CD4-positive, alpha-beta T cell treated with Interleukin-15 for 4 hours (primary cell): Measurements from ENCODE around the gene ATP8B4.

ENCODE experiments used
- DNase-seq: peaks from one replicate; pipeline ENCODE4 v3.0.0-alpha.2; 2020; ENCODE audit warnings: low spot score

The ATP8B4 gene

DNA sequence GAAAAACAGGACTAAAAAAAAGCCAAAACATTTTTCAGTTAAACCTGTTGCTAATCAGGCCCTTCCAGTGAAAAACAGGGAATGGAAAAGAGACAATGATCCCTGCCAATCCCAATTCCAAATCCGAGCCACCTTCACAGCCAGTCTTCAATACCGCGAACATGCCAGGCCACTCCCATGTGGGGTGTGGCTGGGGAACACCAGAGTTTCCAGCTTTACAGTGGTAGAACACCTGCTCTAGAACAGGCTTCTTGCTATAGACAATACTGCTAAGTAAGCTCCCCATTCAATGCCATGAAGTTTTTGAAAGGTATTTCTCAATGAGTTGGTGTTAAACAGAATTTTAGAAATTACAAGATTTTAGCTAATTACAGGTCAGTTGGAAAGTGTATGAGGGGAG, 228.3 kb downstream of the ATP8B4 start:
- DNase-seq: no peak

GRCh38 chr15:49889536-49889935, 229.5 kb downstream of the ATP8B4 start:
- no peak for DNase-seq

DNA sequence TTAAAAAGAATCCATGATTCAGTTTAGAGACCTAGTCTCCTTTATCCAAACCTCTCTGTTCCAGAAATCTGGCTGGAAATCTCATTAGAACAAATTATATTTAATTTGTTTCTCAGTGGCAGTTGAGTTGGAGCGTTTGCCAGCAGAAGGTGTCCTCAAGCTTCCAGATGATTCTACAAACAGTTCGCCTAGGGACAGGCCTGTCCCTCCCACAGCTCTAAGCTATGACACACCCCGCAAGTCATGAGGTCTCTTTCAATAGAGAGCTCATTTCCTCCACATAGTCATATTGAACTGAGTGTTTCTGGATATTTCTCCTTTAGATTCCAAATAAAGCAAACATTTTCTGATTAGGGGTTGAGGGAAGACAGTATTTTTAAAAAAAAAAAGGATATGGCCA, 230.3 kb downstream of the ATP8B4 start:
- no peak for DNase-seq

- no peak for DNase-seq
Observed at GRCh38 chr15:49888323-49888693, 230.7 kb downstream of the ATP8B4 start.

DNA sequence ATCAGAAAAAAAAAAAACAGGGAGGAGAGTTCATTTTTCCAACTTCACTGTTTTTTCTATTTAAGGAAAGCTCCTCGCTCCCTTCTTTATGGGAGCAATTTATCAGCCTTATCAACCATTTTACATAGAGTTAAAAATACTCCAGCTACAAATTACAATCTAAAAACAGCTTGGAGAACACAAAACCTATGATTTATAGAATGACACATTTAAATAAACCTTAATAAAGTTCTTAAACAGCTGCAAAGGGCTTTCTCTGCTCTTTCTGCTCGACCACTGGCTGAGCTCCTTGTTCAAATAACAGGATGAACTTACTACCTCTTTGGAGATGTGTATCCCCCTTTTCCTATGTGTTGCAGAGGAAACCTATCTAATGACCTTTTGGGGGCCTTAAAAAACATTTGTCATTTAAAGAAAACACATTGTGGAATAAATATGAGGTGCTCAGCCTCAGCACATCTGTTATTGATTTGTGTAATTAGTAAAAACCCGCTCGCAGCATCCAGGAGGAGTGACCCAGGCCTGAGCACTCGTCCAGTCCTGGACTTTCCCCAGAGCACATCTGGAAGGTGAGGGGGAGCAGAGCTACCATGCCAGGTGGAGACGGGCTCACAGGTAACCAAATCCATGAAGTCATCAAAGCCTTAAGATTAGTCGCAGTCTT, 231.2 kb downstream of the ATP8B4 start:
- DNase-seq: no peak

GRCh38 chr15:49883121-49883520, 235.9 kb downstream of the ATP8B4 start:
- DNase-seq: no peak

DNA sequence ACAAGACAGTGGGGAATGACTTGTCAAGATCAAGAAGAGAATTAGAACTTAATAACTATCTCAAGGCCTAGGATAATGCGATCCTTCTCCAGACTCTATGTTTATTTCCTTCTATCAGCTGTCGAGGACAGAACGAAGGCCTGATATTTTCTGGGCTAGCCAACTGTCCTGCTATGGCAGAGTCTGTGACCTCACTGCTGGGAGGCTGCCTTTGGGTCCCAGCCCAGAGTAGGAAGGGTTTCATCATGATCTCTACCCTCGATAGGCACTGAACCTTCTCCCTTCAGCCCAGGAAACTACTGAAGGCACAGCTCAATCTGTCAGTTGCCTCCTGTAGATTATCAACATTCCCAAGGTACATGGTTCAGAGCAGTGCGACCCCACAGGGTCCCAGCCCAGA, 237.2 kb downstream of the ATP8B4 start:
- no peak for DNase-seq

DNA sequence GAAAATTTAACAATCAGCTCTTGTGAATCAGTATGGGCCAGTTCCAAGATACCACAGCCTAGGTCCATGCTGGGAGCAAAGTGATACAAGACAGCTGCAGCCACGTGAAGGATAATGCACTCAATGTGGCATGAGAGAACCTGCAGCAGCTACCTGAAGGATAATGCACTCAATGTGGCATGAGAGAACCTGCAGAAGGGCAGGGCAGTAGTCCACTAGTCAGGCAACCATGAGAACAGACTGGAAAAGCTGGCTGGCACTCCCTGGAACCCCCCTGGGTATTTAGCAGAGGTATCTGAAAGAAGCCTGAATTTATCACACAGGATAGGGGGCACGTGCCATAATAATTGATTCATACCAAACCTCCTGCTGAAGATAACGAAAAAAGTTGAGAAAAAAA, 237.6 kb downstream of the ATP8B4 start:
- no peak for DNase-seq

DNA sequence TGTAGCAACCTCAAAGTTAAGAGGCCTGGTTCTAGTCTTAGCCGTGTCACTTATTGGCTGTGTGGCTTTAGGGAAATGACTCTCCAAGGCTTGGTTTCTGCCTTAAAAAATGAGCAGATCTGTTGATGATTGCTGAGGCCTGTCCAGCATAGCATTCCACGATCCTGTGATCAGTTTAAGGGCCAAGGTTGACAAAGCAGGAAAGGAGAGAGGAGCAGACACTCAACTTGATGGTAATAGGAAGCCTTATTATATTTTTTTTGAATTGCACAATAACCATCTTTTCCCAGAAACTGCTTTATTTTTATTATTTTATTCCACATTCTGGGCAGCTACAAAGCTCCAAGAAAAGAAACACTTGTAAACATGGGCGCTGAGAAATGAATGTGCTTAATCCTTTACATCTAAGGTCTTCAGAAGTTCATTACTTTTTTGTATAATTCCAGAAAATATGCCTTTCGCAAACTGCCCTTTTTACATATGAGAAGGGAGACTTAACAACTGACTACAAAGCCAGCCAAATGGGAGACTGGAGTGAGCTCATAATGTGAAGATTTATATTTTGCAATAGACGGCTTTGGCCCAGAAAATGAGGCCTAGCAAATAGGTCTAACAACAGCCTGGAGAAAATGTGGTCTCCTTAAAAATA, 241.0 kb downstream of the ATP8B4 start:
- no peak for DNase-seq

GRCh38 chr15:49877117-49877872, 241.7 kb downstream of the ATP8B4 start:
- no peak for DNase-seq

DNA sequence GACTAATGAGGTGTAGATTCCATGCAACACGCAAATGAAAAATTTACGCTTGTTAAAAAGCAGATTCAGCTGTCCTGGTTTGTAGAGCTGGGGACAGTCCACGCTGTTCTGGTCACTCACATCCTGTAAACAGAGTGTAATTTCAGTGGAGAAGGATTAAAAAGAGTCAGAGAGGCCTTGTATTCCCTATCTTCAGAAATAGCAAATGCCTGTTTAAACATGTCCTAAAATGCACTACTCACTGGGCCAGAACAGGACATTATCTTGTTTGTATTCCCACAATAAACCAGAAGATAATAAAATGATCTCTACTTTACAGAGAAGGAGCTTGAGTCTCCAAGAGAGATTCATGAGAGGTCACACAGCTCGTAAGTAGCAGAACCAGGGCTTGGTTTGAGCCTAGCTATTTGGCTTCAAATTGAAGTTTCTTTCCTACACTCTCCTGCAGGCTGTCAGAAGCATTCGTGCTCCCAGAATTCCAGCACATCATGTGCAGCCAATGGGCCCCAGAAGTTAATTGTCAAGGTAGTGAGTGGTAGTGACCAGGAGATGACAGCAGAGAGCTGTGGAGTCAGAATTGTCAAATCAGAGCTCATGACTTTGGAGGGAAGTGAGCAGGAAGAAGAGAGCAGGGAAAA, 242.5 kb downstream of the ATP8B4 start:
- no peak for DNase-seq

DNA sequence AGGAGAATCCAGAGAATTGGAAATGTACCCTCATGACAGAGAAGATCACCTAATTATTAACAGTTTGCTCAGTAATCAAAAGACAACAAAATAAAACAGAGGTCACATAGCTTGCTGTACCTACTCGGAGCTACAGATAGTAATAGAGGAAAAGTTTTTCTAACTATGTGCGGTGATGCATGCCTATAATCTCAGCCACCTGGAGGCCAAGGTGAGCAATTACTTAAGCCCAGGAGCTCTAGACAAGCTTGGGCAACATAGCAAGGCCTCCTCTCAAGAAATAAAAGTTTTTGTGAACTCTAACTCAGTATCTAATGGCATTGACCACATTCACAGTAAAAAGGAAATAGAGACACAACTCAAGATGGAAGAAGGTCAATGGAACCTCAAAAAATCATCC, 243.6 kb downstream of the ATP8B4 start:
- no peak for DNase-seq

DNA sequence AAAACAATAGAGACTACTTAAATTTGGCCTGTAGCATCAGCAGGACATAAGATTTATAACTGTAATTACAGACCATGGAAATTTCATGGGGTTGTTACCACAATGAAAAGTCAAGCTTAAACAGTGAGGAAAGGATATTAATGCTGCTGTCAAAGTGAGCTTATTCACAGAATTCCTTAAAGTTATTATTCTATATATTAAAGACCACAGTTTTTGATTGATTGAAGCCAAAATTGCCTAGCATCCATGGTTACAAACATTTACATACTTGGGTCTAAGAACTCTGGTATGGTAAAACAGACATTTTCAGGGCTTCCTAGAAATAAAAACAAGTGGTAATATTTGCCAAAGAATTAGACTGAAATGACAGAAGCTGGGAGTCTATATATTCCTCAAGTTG, 248.6 kb downstream of the ATP8B4 start:
- DNase-seq: no peak

DNA sequence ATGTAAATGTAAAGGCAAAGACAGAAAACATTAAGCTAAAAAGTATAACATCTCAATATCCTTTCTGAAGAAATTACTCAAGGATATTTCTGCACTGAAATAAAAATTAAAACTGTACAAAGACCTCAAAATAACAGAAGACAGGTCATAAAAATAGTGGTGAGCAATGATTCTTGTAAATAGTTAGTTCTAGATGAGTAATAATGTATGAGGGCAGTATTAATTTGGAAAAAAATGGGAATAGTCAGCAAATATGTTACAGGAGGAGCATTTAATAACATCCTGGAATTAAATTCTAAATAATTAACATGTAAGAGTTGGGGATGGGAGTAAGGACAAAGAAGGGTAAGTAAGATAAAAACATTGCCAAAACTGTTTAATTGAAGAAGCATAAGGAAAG, 250.7 kb downstream of the ATP8B4 start:
- no peak for DNase-seq

DNA sequence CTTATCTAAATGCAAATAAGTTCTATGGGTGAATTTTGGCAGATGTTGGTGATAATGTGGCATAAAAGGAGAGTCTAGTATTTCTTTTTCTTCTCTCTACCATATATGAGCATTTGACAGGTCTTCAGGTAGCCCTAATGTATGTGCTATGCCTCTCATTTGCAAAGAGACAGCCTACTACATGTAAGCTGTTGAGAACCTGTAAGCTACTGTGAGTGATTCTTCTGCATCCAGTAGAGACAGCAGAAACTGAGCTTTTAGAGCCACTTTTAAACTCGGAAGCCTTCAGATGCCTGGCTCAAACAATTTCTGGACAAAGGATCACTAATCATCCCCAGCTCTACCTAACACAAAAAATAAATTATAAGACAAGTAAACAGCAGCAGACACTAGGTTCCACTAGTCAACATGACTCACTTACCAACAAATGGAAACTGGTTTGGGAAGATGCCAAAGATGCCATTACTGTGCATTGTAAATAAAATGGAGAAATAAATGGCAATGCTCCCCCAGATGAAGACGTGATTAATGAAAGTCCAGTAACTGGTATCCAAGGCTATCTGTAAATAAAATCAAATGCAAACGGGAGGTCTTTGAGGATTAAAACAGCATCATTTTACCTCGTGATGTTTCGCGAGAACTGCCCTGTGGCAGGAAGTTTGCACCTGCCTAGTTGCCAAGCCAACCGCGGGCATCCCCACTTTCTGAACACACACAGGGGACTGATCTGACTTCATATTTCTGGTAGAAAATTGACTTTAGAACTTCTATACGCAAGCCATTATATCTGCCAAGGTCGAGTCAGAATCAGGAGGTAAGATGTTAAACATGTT, 252.9 kb downstream of the ATP8B4 start:
- no peak for DNase-seq

DNA sequence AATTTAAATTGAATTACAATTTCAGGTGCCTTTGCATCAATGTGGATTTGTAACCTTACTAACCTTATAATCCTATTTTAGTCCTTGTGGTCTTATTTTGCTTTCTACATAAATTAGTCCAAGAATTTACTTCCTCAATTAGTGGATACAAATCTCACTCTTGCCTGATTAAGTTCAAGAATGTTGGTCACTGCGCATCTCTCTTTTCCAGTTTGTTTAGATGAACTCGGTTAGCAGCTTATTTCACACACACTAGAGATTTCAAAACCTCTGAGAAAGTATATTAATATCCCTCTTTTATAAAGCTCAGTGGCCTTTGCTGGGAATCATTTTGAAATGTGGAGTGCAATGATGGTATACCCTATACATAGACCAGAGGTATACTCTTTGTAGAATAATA, 254.8 kb downstream of the ATP8B4 start:
- DNase-seq: no peak

- DNase-seq: no peak
Observed at GRCh38 chr15:49863431-49864224, 255.4 kb downstream of the ATP8B4 start.

- no peak for DNase-seq
Observed at GRCh38 chr15:49860101-49860500, 258.9 kb downstream of the ATP8B4 start.

DNA sequence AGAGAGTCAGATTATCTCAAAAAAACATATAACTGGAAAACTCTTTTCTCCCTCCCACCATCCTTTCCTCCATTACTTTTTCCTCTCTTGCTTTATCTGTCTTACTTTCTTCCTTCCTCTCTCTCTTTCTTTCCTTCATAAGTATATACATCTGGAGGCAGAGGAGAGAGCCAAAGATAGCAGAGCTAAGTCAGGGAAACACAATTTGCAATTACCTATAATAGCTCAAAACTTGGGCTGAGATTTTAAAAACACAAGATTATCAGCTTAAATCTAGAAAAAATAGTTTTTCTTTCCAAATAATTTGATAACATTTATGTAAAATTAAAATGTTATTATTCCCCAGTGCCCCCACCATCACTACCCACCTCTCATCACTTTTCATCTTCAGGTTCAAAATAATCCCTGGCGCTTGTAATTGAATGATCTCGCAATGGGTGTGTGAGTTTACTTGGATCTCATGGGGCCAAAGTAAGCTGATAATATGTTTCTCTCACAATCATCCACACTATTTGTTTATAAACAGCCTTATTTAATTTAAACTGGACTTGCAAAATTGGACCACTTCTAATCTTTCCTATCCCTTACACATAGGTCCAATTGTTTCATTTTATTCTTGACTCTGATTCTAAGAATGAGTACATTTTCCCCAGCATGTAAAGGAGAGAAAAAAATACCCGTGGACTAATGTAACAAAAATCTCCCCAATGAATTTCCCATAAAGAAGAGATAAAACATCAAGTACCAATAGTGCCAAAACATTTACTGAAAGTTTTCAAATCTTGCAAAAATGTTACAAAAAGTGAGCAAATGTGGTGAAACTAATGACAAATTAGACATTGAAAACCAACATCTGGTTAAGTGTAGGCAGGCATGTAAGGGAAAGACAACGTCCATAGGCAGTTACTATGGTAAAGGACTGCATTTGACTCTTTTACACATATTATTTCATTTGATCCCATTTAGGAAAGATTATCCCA, 261.2 kb downstream of the ATP8B4 start:
- DNase-seq: no peak
